Measurements from ENCODE around the gene FREM1. TPM values are rescaled to one million over a fixed set of nuclear protein-coding genes. Genes with fewer than 3 reads are reported as not detected.

The FREM1 gene
- total and polyA plus RNA-seq, 2 of the 4 experiments (the other 2 are of a cell fraction): under 0.01 TPM; not detected in 1

GRCh38 chr9:14824481-14824880 lies 85.7 kb downstream of the FREM1 start:
- Histone ChIP-seq H3K4ac (ENCODE audit: low read depth, low read length) (no peak overlapping the region), H4K20me1 (ENCODE audit: insufficient read depth, low read length) (no peaks in the 10 kb centered on the region), H3K4me3 (ENCODE audit: insufficient read depth, low read depth, low read length) (no peak overlapping the region), H3K14ac (replicated peaks; ENCODE audit: low read depth, low read length) (no peak overlapping the region), H3K23ac (ENCODE audit: low read depth, low read length) (no peak overlapping the region), H3K9me3 (ENCODE audit: control insufficient read depth, insufficient read depth, low read length) (no peaks in the 10 kb centered on the region), H2BK120ac (ENCODE audit: low read depth, low read length) (no peak overlapping the region), H2BK15ac (ENCODE audit: low read depth, low read length) (no peak overlapping the region), H3K9me1 (ENCODE audit: insufficient read depth, low read length) (no peaks in the 10 kb centered on the region), H2AK9ac (replicated peaks; ENCODE audit: low read depth, low read length, poor library complexity) (no peak overlapping the region), H4K91ac (ENCODE audit: insufficient read depth, low read depth, low read length) (no peak overlapping the region), H3K27me3 (ENCODE audit: control insufficient read depth, insufficient read depth, low read length) (no peaks in the 10 kb centered on the region), H3K56ac (ENCODE audit: extremely low read depth, insufficient read depth, low read length) (no peak overlapping the region), H3K4me1 (ENCODE audit: control insufficient read depth, insufficient read depth, low read length) (no peaks in the 10 kb centered on the region), H3K18ac (ENCODE audit: low read depth, low read length) (no peak overlapping the region), H3K36me3 (ENCODE audit: control insufficient read depth, insufficient read depth, low read length) (no peaks in the 10 kb centered on the region), H2AFZ (replicated peaks; ENCODE audit: low read length, poor library complexity) (no peak overlapping the region), H2AK5ac (ENCODE audit: low read depth, low read length) (no peak overlapping the region), H2BK20ac (ENCODE audit: low read depth, low read length) (no peak overlapping the region), H2BK5ac (ENCODE audit: low read depth, low read length, poor library complexity, severe bottlenecking) (no peak overlapping the region), H3K4me2 (ENCODE audit: low read depth, low read length) (no peak overlapping the region), H4K5ac (ENCODE audit: low read depth, low read length) (no peak overlapping the region), H4K8ac (ENCODE audit: low read depth in 2 of 2, low read length in 2 of 2) (no peak overlapping the region), H3K79me1 (ENCODE audit: low read depth in 1 of 2, low read length in 2 of 2) (no peaks in the 10 kb centered on the region), H3K27ac (ENCODE audit: insufficient read depth, low read length) (no peak overlapping the region), H3K9ac (ENCODE audit: low read depth, low read length) (no peak overlapping the region)
- TF ChIP-seq RCOR1 (IDR thresholded peaks at IDR 0.05; ENCODE audit: insufficient replicate concordance, low read length): no peak
- TF ChIP-seq, protein P1, sequence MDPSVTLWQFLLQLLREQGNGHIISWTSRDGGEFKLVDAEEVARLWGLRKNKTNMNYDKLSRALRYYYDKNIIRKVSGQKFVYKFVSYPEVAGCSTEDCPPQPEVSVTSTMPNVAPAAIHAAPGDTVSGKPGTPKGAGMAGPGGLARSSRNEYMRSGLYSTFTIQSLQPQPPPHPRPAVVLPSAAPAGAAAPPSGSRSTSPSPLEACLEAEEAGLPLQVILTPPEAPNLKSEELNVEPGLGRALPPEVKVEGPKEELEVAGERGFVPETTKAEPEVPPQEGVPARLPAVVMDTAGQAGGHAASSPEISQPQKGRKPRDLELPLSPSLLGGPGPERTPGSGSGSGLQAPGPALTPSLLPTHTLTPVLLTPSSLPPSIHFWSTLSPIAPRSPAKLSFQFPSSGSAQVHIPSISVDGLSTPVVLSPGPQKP (IDR thresholded peaks at IDR 0.05; ENCODE audit: borderline replicate concordance, low read depth, low read length): no peak
- no peak for TF ChIP-seq FOS (IDR thresholded peaks at IDR 0.05; ENCODE audit: low read depth, low read length)
- TF ChIP-seq, protein P2, sequence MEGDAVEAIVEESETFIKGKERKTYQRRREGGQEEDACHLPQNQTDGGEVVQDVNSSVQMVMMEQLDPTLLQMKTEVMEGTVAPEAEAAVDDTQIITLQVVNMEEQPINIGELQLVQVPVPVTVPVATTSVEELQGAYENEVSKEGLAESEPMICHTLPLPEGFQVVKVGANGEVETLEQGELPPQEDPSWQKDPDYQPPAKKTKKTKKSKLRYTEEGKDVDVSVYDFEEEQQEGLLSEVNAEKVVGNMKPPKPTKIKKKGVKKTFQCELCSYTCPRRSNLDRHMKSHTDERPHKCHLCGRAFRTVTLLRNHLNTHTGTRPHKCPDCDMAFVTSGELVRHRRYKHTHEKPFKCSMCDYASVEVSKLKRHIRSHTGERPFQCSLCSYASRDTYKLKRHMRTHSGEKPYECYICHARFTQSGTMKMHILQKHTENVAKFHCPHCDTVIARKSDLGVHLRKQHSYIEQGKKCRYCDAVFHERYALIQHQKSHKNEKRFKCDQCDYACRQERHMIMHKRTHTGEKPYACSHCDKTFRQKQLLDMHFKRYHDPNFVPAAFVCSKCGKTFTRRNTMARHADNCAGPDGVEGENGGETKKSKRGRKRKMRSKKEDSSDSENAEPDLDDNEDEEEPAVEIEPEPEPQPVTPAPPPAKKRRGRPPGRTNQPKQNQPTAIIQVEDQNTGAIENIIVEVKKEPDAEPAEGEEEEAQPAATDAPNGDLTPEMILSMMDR (conservative IDR thresholded peaks at IDR 0.05; ENCODE audit: low read depth, low read length): no peak
- TF ChIP-seq MAFK (IDR thresholded peaks at IDR 0.05; ENCODE audit: low read depth, low read length): no peak
- no peak for TF ChIP-seq CEBPB (IDR thresholded peaks at IDR 0.05; ENCODE audit: low read depth, low read length)
- TF ChIP-seq MXI1 (IDR thresholded peaks at IDR 0.05; ENCODE audit: borderline replicate concordance, low read depth, low read length): no peak
- TF ChIP-seq CHD1 (IDR thresholded peaks at IDR 0.05; ENCODE audit: low read depth, low read length): no peak
- TF ChIP-seq MAZ (IDR thresholded peaks at IDR 0.05; ENCODE audit: borderline replicate concordance, low read depth, low read length): no peak
- TF ChIP-seq, protein P3, sequence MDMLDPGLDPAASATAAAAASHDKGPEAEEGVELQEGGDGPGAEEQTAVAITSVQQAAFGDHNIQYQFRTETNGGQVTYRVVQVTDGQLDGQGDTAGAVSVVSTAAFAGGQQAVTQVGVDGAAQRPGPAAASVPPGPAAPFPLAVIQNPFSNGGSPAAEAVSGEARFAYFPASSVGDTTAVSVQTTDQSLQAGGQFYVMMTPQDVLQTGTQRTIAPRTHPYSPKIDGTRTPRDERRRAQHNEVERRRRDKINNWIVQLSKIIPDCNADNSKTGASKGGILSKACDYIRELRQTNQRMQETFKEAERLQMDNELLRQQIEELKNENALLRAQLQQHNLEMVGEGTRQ (IDR thresholded peaks at IDR 0.05; ENCODE audit: low read depth, low read length): no peak
- no peak for TF ChIP-seq NFE2L2 (IDR thresholded peaks at IDR 0.05; ENCODE audit: low read depth, low read length)
- TF ChIP-seq BHLHE40 (IDR thresholded peaks at IDR 0.05; ENCODE audit: low read depth, low read length): no peak
- TF ChIP-seq SMC3 (IDR thresholded peaks at IDR 0.05; ENCODE audit: low read depth, low read length): no peak
- no peak for TF ChIP-seq RAD21 (IDR thresholded peaks at IDR 0.05; ENCODE audit: low read length)
- no peak for TF ChIP-seq POLR2A (IDR thresholded peaks at IDR 0.05; ENCODE audit: low read depth, low read length)
- no peak for TF ChIP-seq RFX5 (IDR thresholded peaks at IDR 0.05; ENCODE audit: low read depth, low read length)
- ChIA-PET CTCF (no interaction called here), POLR2A (ENCODE audit: unreplicated experiment) (no interaction called here)
- DNase-seq (no peak), ATAC-seq (ENCODE audit: low read depth) (no peak)
- WGBS, 2 experiments (ENCODE audit: extremely low coverage in 2 of 2, insufficient read length in 1 of 2): no CpG with 5 or more reads among the region's 1 CpG
- intact Hi-C loops (cut with micrococcal nuclease): no loop called here
- BruUV-seq (replicated peaks): no TSS peak
- in situ Hi-C loops (cut with MboI; ENCODE audit: low sequenced_read_pairs): no loop called here
- dilution Hi-C loops (cut with HindIII; ENCODE audit: low sequenced_read_pairs, unreplicated experiment): no loop called here

All from IMR-90 (cell line).